GM12874 (cell line): Measurements from ENCODE around the gene HIVEP3.

Experiments
- TF ChIP-seq, protein P1 (sequence below): IDR thresholded peaks from 2 replicates; pipeline ENCODE4 v1.5.1; 2011; ENCODE audit warnings: low read depth, mild to moderate bottlenecking, control low read depth, low read length, moderate library complexity; ENCODE audit not compliant: insufficient read depth

HIVEP3 gene

DNA sequence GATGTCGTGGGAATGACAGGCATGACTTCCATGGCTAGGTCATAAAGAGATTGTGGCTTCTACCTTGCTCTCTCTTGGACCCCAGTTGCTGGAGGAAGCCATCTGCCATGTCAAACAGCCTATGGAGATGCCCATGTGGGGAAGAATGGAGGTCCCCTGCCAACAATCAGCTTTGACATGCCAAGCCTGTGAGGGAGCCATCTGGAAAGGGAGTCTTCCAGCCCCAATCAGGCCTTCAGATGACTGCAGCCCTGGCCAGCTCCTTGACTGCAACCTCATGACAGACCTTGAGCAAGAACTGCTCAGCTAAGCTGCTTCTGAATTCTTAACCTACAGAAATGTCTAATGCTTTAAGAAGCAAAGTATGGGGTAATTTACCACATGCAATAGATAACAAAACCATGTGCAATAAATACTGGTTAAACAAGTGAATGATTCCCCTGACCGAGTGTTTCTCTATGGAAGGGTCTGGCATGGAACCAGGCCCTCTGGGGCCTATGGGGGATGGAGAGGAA, 187.1 kb downstream of the HIVEP3 start:
- TF ChIP-seq, protein P1, sequence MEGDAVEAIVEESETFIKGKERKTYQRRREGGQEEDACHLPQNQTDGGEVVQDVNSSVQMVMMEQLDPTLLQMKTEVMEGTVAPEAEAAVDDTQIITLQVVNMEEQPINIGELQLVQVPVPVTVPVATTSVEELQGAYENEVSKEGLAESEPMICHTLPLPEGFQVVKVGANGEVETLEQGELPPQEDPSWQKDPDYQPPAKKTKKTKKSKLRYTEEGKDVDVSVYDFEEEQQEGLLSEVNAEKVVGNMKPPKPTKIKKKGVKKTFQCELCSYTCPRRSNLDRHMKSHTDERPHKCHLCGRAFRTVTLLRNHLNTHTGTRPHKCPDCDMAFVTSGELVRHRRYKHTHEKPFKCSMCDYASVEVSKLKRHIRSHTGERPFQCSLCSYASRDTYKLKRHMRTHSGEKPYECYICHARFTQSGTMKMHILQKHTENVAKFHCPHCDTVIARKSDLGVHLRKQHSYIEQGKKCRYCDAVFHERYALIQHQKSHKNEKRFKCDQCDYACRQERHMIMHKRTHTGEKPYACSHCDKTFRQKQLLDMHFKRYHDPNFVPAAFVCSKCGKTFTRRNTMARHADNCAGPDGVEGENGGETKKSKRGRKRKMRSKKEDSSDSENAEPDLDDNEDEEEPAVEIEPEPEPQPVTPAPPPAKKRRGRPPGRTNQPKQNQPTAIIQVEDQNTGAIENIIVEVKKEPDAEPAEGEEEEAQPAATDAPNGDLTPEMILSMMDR = no peak

GRCh38 chr1:41730806-41731205, 187.9 kb downstream of the HIVEP3 start:
- TF ChIP-seq, protein P1 = no peak

- TF ChIP-seq, protein P1 = no peak
Measured at GRCh38 chr1:41728403-41729202, 190.1 kb downstream of the HIVEP3 start.

- TF ChIP-seq, protein P1 = no peak
Measured at GRCh38 chr1:41727749-41728115, 191.0 kb downstream of the HIVEP3 start.

DNA sequence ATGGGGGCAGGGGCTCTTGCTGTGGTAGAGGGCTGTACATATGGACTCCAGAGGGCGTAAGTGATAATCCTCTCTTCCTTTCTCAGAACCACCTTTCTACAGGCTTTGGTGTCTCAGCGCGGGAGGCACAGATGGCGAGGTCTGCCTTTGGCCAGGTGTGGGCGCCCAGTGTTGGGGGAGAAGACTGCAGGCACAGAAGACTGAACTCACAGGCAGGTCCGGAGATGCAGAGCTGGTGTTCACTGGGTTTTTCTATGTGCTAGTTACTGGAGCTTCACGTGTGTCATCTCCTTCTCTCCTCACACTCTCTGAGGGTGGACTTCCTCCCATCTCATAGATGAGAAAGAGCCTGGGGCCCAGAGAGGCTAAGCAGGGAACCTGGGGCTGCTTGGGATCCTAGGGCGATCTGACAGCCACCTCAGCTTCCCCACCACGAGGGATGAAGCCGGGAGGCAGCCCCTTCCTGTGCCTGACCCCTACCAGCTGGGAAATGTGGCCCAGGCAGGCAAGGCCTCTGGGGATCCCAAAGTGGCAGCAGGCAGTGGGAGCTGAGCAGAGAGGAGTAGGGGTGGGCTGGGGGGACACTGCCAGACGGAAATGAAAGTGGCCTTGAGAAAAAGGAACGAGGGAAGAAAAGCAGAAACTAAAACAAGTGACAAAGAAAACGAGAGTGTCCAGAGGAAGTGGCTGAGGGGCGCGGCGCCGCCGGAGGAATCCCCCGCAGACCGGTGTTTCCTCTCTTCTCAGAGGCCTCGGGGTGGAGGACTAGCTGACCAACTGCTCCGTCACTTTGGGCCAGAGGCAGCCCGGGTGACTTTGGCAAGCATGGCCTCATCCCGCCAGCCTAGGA, 191.6 kb downstream of the HIVEP3 start:
- TF ChIP-seq, protein P1 = peak; percentile 50

GRCh38 chr1:41726292-41726691, 192.4 kb downstream of the HIVEP3 start:
- TF ChIP-seq, protein P1 = no peak

- TF ChIP-seq, protein P1 = no peak
Measured at GRCh38 chr1:41724926-41725325, 193.8 kb downstream of the HIVEP3 start.
